Rectal smooth muscle tissue (tissue), 1 donor: ENCODE results near the gene ROBO4.
A peak's percentile ranks its signal among the peaks of the same experiment; 100 is the strongest.

ENCODE experiments used
- H3K27ac ChIP-seq: one replicate; pipeline ENCODE4 v1.7.0; 2013; ENCODE audit warnings: low read depth, low read length, inconsistent platforms
- H3K27me3 ChIP-seq: one replicate; pipeline ENCODE4 v1.7.0; 2013; ENCODE audit warnings: low read length; ENCODE audit not compliant: control insufficient read depth, insufficient read depth
- H3K36me3 ChIP-seq: one replicate; pipeline ENCODE4 v1.7.0; 2013; ENCODE audit warnings: low read length; ENCODE audit not compliant: control insufficient read depth, insufficient read depth
- H3K4me1 ChIP-seq: one replicate; pipeline ENCODE4 v1.7.0; 2013; ENCODE audit warnings: low read length; ENCODE audit not compliant: control insufficient read depth, insufficient read depth
- H3K4me3 ChIP-seq: one replicate; pipeline ENCODE4 v1.7.0; 2013; ENCODE audit warnings: low read length
- H3K9ac ChIP-seq: one replicate; pipeline ENCODE4 v1.7.0; 2013; ENCODE audit warnings: low read length

Gene ROBO4

GRCh38 chr11:124874571-124875255, 23.0 kb downstream of the ROBO4 start:
- no peak overlapping the region for H3K27ac ChIP-seq
- no peak overlapping the region for H3K4me3 ChIP-seq
- no peaks in the 10 kb centered on the region for H3K36me3 ChIP-seq
- H3K9ac ChIP-seq: no peak overlapping the region
- H3K4me1 ChIP-seq: no peaks in the 10 kb centered on the region
- H3K27me3 ChIP-seq: peaks cover 20% of the 10 kb centered on the region

DNA sequence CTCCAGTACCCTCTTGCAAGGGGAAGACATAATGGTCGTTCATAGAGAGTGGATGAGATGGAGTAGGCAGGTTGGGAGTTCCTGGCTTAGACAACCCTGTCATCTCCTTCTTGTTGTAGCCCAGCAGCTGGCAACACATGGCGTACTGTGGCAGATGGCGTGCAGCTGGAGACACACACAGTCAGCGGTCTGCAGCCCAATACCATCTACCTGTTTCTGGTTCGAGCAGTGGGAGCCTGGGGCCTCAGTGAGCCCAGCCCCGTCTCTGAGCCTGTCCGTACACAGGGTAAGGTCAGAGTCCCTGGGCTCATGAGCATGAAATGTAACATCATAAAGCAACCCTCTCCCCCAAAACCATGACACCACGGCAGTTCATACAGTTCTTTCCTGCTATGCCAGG, 23.7 kb downstream of the ROBO4 start:
- Histone ChIP-seq H3K27ac (no peak overlapping the region), H3K36me3 (no peaks in the 10 kb centered on the region), H3K9ac (no peak overlapping the region), H3K27me3 (peaks cover 27% of the 10 kb centered on the region), H3K4me1 (no peaks in the 10 kb centered on the region), H3K4me3 (no peak overlapping the region)

- Histone ChIP-seq H3K4me3 (no peak overlapping the region), H3K27me3 (peaks cover 37% of the 10 kb centered on the region), H3K4me1 (no peaks in the 10 kb centered on the region)
Measured at GRCh38 chr11:124872741-124873140, 24.9 kb downstream of the ROBO4 start.

DNA sequence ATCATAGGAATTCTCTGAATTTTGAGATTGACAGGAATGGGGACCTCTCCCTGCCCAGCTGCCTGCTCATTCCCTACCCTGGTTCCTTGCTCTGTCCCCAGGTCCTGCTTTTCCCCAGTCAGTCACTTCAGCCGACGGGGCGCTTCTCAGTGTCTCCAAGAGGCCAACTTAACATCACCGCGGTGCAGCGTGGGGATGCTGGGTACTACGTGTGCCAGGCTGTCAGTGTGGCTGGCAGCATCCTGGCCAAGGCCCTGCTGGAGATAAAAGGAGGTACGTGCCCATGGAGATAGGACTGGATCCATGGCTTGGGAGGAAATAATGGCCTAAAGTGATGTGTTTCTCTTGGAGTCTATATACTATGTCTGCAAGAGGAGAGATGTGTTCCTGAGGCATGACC, 25.4 kb downstream of the ROBO4 start:
- H3K4me1 ChIP-seq: no peaks in the 10 kb centered on the region
- H3K27ac ChIP-seq: no peak overlapping the region
- no peaks in the 10 kb centered on the region for H3K36me3 ChIP-seq
- H3K27me3 ChIP-seq: peaks cover 37% of the 10 kb centered on the region
- no peak overlapping the region for H3K9ac ChIP-seq
- H3K4me3 ChIP-seq: no peak overlapping the region

More at GRCh38 chr11:124872741-124873140, 24.9 kb downstream of the ROBO4 start:
- no peaks in the 10 kb centered on the region for H3K36me3 ChIP-seq
- H3K9ac ChIP-seq: no peak overlapping the region
- H3K27ac ChIP-seq: no peak overlapping the region

GRCh38 chr11:124870430-124870829, 27.2 kb downstream of the ROBO4 start:
- Histone ChIP-seq H3K36me3 (no peaks in the 10 kb centered on the region), H3K9ac (peak overlapping the region; percentile 10), H3K27me3 (peaks cover 53% of the 10 kb centered on the region), H3K4me3 (no peak overlapping the region), H3K27ac (no peak overlapping the region), H3K4me1 (peaks cover 6% of the 10 kb centered on the region)

- H3K9ac ChIP-seq: peak overlapping the region; percentile 10
- H3K4me3 ChIP-seq: no peak overlapping the region
- H3K27ac ChIP-seq: no peak overlapping the region
- peaks cover 7% of the 10 kb centered on the region for H3K4me1 ChIP-seq
- no peaks in the 10 kb centered on the region for H3K36me3 ChIP-seq
- H3K27me3 ChIP-seq: peaks cover 57% of the 10 kb centered on the region
Measured at GRCh38 chr11:124869856-124870387, 27.7 kb downstream of the ROBO4 start.

GRCh38 chr11:124869331-124869730, 28.3 kb downstream of the ROBO4 start:
- peaks cover 7% of the 10 kb centered on the region for H3K4me1 ChIP-seq
- H3K4me3 ChIP-seq: no peak overlapping the region
- H3K36me3 ChIP-seq: no peaks in the 10 kb centered on the region
- H3K9ac ChIP-seq: no peak overlapping the region
- H3K27me3 ChIP-seq: peaks cover 62% of the 10 kb centered on the region
- H3K27ac ChIP-seq: no peak overlapping the region

- Histone ChIP-seq H3K36me3 (no peaks in the 10 kb centered on the region), H3K4me3 (no peak overlapping the region), H3K27me3 (peaks cover 67% of the 10 kb centered on the region), H3K27ac (no peak overlapping the region), H3K4me1 (peaks cover 7% of the 10 kb centered on the region), H3K9ac (no peak overlapping the region)
Measured at GRCh38 chr11:124868331-124869274, 29.1 kb downstream of the ROBO4 start.

DNA sequence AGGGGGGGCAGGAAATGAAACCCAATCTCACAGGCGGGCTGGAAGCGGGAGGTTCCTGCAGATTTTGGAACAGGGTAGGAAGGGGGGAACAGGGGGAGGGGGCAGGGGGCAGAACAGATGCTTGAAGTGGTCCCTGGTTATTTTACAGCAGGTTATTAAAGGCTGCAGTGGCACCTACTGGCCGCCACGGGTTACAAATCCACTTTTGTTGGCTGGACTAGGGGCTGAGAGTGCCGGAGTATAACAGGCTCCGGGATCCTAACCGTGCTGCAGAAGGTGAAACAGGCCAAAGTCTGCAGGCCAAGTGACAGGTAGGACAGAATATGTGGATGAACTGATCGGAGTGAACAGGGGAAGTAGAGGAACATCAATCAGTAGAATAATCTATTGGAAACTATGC, 30.0 kb downstream of the ROBO4 start:
- Histone ChIP-seq H3K27ac (no peak overlapping the region), H3K4me3 (no peak overlapping the region), H3K9ac (no peak overlapping the region), H3K36me3 (no peaks in the 10 kb centered on the region), H3K4me1 (peaks cover 7% of the 10 kb centered on the region), H3K27me3 (peaks cover 68% of the 10 kb centered on the region)

DNA sequence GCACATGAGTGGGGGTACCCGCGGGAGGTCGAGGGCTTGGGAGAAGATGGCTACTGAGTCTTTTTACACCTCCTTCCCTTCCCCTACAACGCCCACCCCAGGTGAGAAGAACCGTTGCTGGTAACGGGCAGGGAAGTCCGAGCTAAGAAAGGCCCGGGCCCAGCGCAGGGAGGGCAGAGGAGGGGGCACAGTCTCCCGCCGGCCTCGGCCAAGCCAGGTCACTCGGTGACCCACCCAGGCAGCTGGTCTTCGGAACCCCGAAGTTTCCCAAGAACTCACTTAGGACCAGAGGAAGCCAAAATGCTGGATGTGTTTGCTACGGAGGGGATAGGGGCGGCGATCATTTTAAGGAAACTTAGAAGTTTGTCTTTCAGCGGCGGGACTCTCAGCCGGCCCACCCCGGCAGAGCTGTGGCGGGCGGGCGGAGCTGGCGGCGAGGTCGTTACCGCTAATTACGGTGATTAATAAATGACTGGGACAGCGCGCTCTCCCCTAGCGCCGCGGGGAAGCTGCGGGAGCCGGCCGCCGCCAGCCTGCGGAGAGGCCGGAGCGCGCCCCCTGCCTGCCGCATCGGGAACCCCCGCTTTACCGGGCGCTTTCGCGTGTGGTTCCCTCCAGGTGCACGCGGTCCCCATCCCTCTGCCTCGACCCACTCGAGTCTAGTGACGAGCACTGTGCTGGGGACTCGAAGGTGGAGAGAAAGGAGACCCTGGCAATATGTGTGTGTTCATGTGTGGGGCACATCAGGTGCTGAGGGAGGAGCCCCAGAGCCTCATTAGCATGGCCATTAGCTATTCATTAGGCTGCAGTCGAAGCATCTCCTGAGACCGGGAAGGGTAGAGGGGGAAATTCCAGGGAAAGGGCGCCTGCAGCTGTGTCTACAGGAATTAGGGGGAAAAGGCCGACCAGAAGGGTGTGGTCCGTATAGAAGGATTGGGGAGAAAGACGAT, 31.5 kb downstream of the ROBO4 start:
- Histone ChIP-seq H3K27ac (no peak overlapping the region), H3K9ac (no peak overlapping the region), H3K4me1 (peaks cover 7% of the 10 kb centered on the region), H3K4me3 (no peak overlapping the region), H3K36me3 (no peaks in the 10 kb centered on the region), H3K27me3 (peaks cover 67% of the 10 kb centered on the region)

- Histone ChIP-seq H3K36me3 (no peaks in the 10 kb centered on the region), H3K27ac (no peak within 1 kb of the TSS), H3K27me3 (peaks cover 61% of the 10 kb centered on the region), H3K4me1 (peaks cover 7% of the 10 kb centered on the region), H3K9ac (no peak within 1 kb of the TSS), H3K4me3 (no peak within 1 kb of the TSS)
Measured at GRCh38 chr11:124865181-124865901, 32.3 kb downstream of the ROBO4 start, which contains the start of gene ROBO3. Gene ROBO3, plus strand, starts transcription at chr11:124865432. Its CDS starts 146 bp downstream, at chr11:124865578.
